SK-N-SH (cell line): ENCODE measurements around the gene CEP112. TPM values are rescaled to one million over a fixed set of nuclear protein-coding genes. Genes with fewer than 3 reads are reported as not detected.
A peak's percentile ranks its signal among the peaks of the same experiment; 100 is the strongest.

Source experiments
- CTCF ChIA-PET: fragments of 300-600, 350-600 bp; formaldehyde crosslinking; extraction: SDS; loops from one replicate; lab custom pipeline; 2021; lab: Yijun Ruan, JAX
- POLR2A ChIA-PET: fragments of 350-600 bp; sonication (Branson Sonifier 250); formaldehyde crosslinking; extraction: SDS; loops from one replicate; lab custom pipeline; 2020; ENCODE audit warnings: antibody characterized with exemption, inconsistent platforms; lab: Yijun Ruan, JAX
- DNase-seq: peaks from one replicate; pipeline ENCODE4 v3.0.0; 2012
- H2AFZ ChIP-seq: fragments of 200-600 bp; sonication (generic); 2 replicates; pipeline ENCODE4 v1.8.1; 2016; ENCODE audit warnings: antibody characterized with exemption, mild to moderate bottlenecking, low read depth
- H3F3A ChIP-seq: fragments of 200-600 bp; sonication (generic); replicated peaks from 2 replicates; pipeline ENCODE3; 2016; ENCODE audit warnings: antibody characterized with exemption, mild to moderate bottlenecking; ENCODE audit not compliant: insufficient read depth
- H3K27ac ChIP-seq, 2 experiments: fragments of 200-500 bp in 1 of 2; fragments of 200-600 bp in 1 of 2; sonication (Bioruptor generic) in 1 of 2; sonication (generic), shearing (Covaris generic) in 1 of 2; 2 replicates each; pipeline versions ENCODE4 v1.5.1 to v1.6.1; 2014 to 2016; ENCODE audit warnings: low read depth in 2 of 2, inconsistent platforms in 1 of 2, low read length in 1 of 2, mild to moderate bottlenecking in 1 of 2, mixed read lengths in 1 of 2
- H3K27me3 ChIP-seq: fragments of 200-600 bp; sonication (generic), shearing (Covaris generic); 2 replicates; pipeline ENCODE4 v1.6.1; 2016; ENCODE audit warnings: mixed run types; ENCODE audit not compliant: insufficient read depth
- H3K36me3 ChIP-seq, 2 experiments: fragments of 200-500 bp in 1 of 2; fragments of 200-600 bp in 1 of 2; sonication (Bioruptor generic) in 1 of 2; sonication (generic) in 1 of 2; replicated peaks in 1 of 2; 2 replicates each; pipeline versions ENCODE3 to v1.5.1; 2014 to 2016; ENCODE audit warnings: low read length in 1 of 2, mild to moderate bottlenecking in 1 of 2; ENCODE audit not compliant: insufficient read depth in 2 of 2, control insufficient read depth in 1 of 2
- H3K4me1 ChIP-seq, 2 experiments: fragments of 200-500 bp in 1 of 2; fragments of 200-600 bp in 1 of 2; sonication (Bioruptor generic) in 1 of 2; sonication (generic), shearing (Covaris generic) in 1 of 2; 2 replicates each; pipeline versions ENCODE4 v1.5.1 to v1.6.1; 2014 to 2016; ENCODE audit warnings: low read depth in 1 of 2, low read length in 1 of 2, mixed run types in 1 of 2; ENCODE audit not compliant: insufficient read depth in 2 of 2, control insufficient read depth in 1 of 2
- H3K4me2 ChIP-seq: fragments of 200-600 bp; sonication (generic), shearing (Covaris generic); 2 replicates; pipeline ENCODE4 v1.6.1; 2017; ENCODE audit warnings: mixed run types
- H3K4me3 ChIP-seq, 2 experiments: fragments of 200-500 bp in 1 of 2; fragments of 200-600 bp in 1 of 2; sonication (Bioruptor generic) in 1 of 2; sonication (generic), shearing (Covaris generic) in 1 of 2; 2 replicates each; pipeline versions ENCODE4 v1.5.1 to v1.8.1; 2014 to 2016; ENCODE audit warnings: low read depth in 2 of 2, inconsistent platforms in 1 of 2, low read length in 1 of 2, mild to moderate bottlenecking in 1 of 2, mixed read lengths in 1 of 2, moderate library complexity in 1 of 2
- H3K79me2 ChIP-seq: fragments of 200-600 bp; sonication (generic); 2 replicates; pipeline ENCODE4 v1.8.1; 2017; ENCODE audit warnings: mild to moderate bottlenecking; ENCODE audit not compliant: insufficient read depth
- H3K9ac ChIP-seq: fragments of 200-600 bp; sonication (generic); 2 replicates; pipeline ENCODE4 v1.6.1; 2017; ENCODE audit warnings: mixed run types
- H3K9me2 ChIP-seq: fragments of 200-600 bp; sonication (generic); 2 replicates; pipeline ENCODE4 v1.6.1; 2017; ENCODE audit warnings: mixed run types
- H3K9me3 ChIP-seq: fragments of 200-600 bp; sonication (generic); 2 replicates; pipeline ENCODE4 v1.6.1; 2017; ENCODE audit warnings: mixed run types, mild to moderate bottlenecking, moderate library complexity
- H4K20me1 ChIP-seq: fragments of 200-600 bp; sonication (generic); 2 replicates; pipeline ENCODE4 v1.6.1; 2017; ENCODE audit warnings: mild to moderate bottlenecking, mixed run types; ENCODE audit not compliant: insufficient read depth
- CHD2 ChIP-seq: fragments of 150-350 bp; IDR thresholded peaks from 2 replicates; pipeline ENCODE4 v1.6.1; 2018; ENCODE audit warnings: low read length; ENCODE audit not compliant: partially characterized antibody
- EP300 ChIP-seq, 2 experiments: IDR thresholded peaks; 2 replicates each; pipeline versions ENCODE4 v1.4.0 to v1.6.1; 2012; ENCODE audit warnings: borderline replicate concordance in 1 of 2, low read depth in 1 of 2, low read length in 1 of 2
- EZH2phosphoT487 ChIP-seq: fragments of 200-600 bp; sonication (generic); IDR thresholded peaks from 2 replicates; pipeline ENCODE4 v1.6.1; 2017; ENCODE audit warnings: low read depth, mixed run types, mild to moderate bottlenecking, antibody characterized with exemption, moderate library complexity, borderline replicate concordance
- FOSL2 ChIP-seq: IDR thresholded peaks from 2 replicates; pipeline ENCODE4 v1.4.0; 2012; ENCODE audit warnings: low read depth, mild to moderate bottlenecking, moderate library complexity, borderline replicate concordance
- FOXJ3 ChIP-seq: sonication (generic); formaldehyde crosslinking; IDR thresholded peaks from 2 replicates; pipeline ENCODE4 v1.5.1; 2020; ENCODE audit warnings: mild to moderate bottlenecking, missing genetic modification reagents
- GABPA ChIP-seq: IDR thresholded peaks from 2 replicates; pipeline ENCODE4 v1.4.0; 2012; ENCODE audit warnings: low read depth, mild to moderate bottlenecking
- GATA2 ChIP-seq: sonication (generic); formaldehyde crosslinking; IDR thresholded peaks from 2 replicates; pipeline ENCODE4 v1.5.0; 2020; ENCODE audit warnings: mild to moderate bottlenecking, missing genetic modification reagents
- MEF2A ChIP-seq: IDR thresholded peaks from 2 replicates; pipeline ENCODE4 v1.4.0; 2012; ENCODE audit warnings: low read depth, borderline replicate concordance
- MXI1 ChIP-seq: IDR thresholded peaks from 2 replicates; pipeline ENCODE4 v1.6.1; 2012; ENCODE audit warnings: mild to moderate bottlenecking, low read depth, low read length, improper control_type of control experiment
- NFIC ChIP-seq: IDR thresholded peaks from 2 replicates; pipeline ENCODE4 v1.4.0; 2012; ENCODE audit warnings: borderline replicate concordance
- NRF1 ChIP-seq: IDR thresholded peaks from 2 replicates; pipeline ENCODE4 v1.6.1; 2012; ENCODE audit warnings: low read depth, mild to moderate bottlenecking, low read length
- PBX3 ChIP-seq: IDR thresholded peaks from 2 replicates; pipeline ENCODE4; 2012
- POLR2AphosphoS5 ChIP-seq: IDR thresholded peaks from 2 replicates; pipeline ENCODE4 v1.6.1; 2012; ENCODE audit warnings: low read depth, low read length
- RAD21 ChIP-seq: IDR thresholded peaks from 2 replicates; pipeline ENCODE4 v1.6.1; 2012; ENCODE audit warnings: mild to moderate bottlenecking, low read length
- RCOR1 ChIP-seq: fragments of 150-350 bp; IDR thresholded peaks from 2 replicates; pipeline ENCODE4 v1.6.1; 2017; ENCODE audit warnings: antibody characterized with exemption, low read length
- SMC3 ChIP-seq: IDR thresholded peaks from 2 replicates; pipeline ENCODE4 v1.6.1; 2012; ENCODE audit warnings: low read depth, low read length, improper control_type of control experiment
- TAF1 ChIP-seq: IDR thresholded peaks from 2 replicates; pipeline ENCODE4 v1.6.1; 2012; ENCODE audit warnings: low read depth, mild to moderate bottlenecking, low read length, moderate library complexity, borderline replicate concordance
- TCF12 ChIP-seq: IDR thresholded peaks from 2 replicates; pipeline ENCODE4 v1.4.0; 2012
- TEAD4 ChIP-seq: IDR thresholded peaks from 2 replicates; pipeline ENCODE4 v1.4.0; 2012; ENCODE audit warnings: mild to moderate bottlenecking, borderline replicate concordance; ENCODE audit not compliant: insufficient read depth
- YY1 ChIP-seq: IDR thresholded peaks from 2 replicates; pipeline ENCODE4 v1.4.0; 2012; ENCODE audit warnings: low read depth, mild to moderate bottlenecking
- WGBS: methylation state at CpG from one replicate; pipeline ENCODE4 v1.1.6; 2017; ENCODE audit warnings: low lambda C conversion rate; 5-methylcytosine and 5-hydroxymethylcytosine counted together
- polyA plus RNA-seq, 3 experiments: library from polyadenylated mRNA; depleted of rRNA; stranded (reverse); fragments of >200 nt; gene quantifications; 2 replicates each; pipeline ENCODE4 v1.2.3, GENCODE V29; 2012
- TF ChIP-seq, protein P1 (sequence below): IDR thresholded peaks from 2 replicates; pipeline ENCODE4 v1.4.0; 2012; ENCODE audit warnings: low read depth
- TF ChIP-seq, protein P2 (sequence below): IDR thresholded peaks from 2 replicates; pipeline ENCODE4 v1.4.0; 2012; ENCODE audit warnings: low read depth, borderline replicate concordance
- TF ChIP-seq, protein P3 (sequence below): fragments of 200-600 bp; sonication (generic); IDR thresholded peaks from 2 replicates; pipeline ENCODE4 v1.6.1; 2017; ENCODE audit warnings: antibody characterized with exemption, mild to moderate bottlenecking, moderate library complexity
- TF ChIP-seq, protein P4 (sequence below): fragments of 150-350 bp; IDR thresholded peaks from 2 replicates; pipeline ENCODE4 v1.6.1; 2017; ENCODE audit warnings: antibody characterized with exemption, low read length, low read depth, borderline replicate concordance

Gene CEP112
- polyA plus RNA-seq, 1 of the 3 experiments (the other 2 are of a cell fraction), result 7.9 TPM

DNA sequence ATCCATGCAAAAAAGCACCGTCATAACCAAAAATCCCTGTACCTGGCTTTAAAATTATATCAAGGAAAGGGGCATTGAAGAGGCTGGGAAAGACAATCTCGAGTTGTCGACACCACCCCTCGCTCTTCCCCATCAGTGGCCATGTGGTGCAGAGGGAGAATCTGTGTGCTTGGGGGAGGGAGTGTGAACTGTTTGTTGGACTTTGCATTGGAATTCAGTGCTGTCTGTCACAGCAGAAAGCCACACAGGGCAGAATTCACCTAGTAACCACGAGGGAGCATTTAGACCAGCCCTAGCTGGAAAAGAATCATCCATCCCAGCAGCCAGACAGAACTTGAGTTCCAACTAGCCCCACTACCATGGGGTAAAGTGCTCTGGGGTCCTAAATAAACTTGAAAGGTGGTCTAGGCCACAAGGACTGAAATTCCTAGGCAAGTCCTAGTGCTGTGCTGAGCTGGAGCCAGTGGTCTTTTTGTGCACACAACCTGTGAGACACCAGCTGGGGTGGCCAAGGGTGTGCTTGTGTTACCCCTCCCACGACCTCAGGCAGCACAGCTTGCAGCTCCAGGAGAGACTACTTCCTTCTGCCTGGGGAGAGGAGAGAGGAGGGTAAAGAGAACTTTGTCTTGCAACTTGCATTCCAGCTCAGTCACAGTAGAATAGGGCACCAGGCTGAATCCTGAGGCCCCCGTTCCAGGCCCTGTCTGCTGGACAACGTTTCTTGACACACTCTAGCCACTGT, 11.5 kb upstream of the CEP112 start:
- Histone ChIP-seq H3K9ac (no peak overlapping the region), H4K20me1 (no peaks in the 10 kb centered on the region), H3K9me3 (no peaks in the 10 kb centered on the region), H2AFZ (no peak overlapping the region), H3K36me3 (no peaks in the 10 kb centered on the region), H3K27me3 (no peaks in the 10 kb centered on the region), H3K27ac (no peak overlapping the region), H3K9me2 (no peaks in the 10 kb centered on the region), H3K4me3 (no peak overlapping the region), H3K79me2 (no peaks in the 10 kb centered on the region)
- no peak for DNase-seq
- CTCF ChIA-PET, result interaction anchor here (1.4 to 6.1 kb wide), 3 partner anchors 7 to 471 kb away, joined by 3 to 71 read pairs (median 9); no protein-coding TSS in a partner anchor
- TF ChIP-seq MXI1 (no peak), GABPA (no peak)
- TF ChIP-seq, all 33 proteins: peak for 0
- POLR2A ChIA-PET, result no interaction called here
- 76% methylated on average over 8 of the region's 8 CpGs for WGBS
- Histone ChIP-seq H3K4me1 (peaks cover 0 to 2% of the 10 kb centered on the region in 2 experiments; a peak in 1 of 4 replicates), H3K4me2 (no peak overlapping the region), H3F3A (peaks cover 10% of the 10 kb centered on the region)

DNA sequence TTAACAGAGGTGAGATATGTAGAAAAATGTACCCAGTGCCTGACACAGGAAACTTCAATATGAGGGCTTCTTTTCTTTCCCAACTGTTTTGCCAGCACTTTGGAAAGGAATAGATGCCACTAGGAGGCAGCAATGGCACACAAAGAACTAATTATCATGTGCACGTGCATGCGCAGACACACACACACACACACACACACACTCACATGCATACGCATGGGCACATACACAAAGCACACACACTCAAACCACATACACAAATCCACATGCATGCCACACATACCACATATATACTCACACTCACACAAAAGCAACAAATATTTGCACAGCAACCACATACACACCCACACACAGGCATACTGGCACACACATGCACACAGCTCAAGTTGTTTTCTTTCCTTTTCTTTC, 8.8 kb upstream of the CEP112 start:
- Histone ChIP-seq H3K9me3 (no peaks in the 10 kb centered on the region), H3K27ac (no peak overlapping the region), H3K9me2 (no peaks in the 10 kb centered on the region), H3F3A (peaks cover 10% of the 10 kb centered on the region), H3K36me3 (no peaks in the 10 kb centered on the region), H3K9ac (no peak overlapping the region), H3K79me2 (no peaks in the 10 kb centered on the region), H2AFZ (no peak overlapping the region), H4K20me1 (no peaks in the 10 kb centered on the region), H3K27me3 (no peaks in the 10 kb centered on the region), H3K4me1 (peaks cover 0 to 2% of the 10 kb centered on the region in 2 experiments; a peak in 1 of 4 replicates), H3K4me3 (no peak overlapping the region), H3K4me2 (no peak overlapping the region)
- 1% methylated on average over 3 of the region's 3 CpGs for WGBS
- ChIA-PET CTCF (interaction anchor here (0.6 to 6.1 kb wide), 72 partner anchors 9 to 1094 kb away, joined by 3 to 71 read pairs (median 4); partner anchors contain the start of gene CEP112), POLR2A (no interaction called here)
- DNase-seq, result peak; percentile 75
- TF ChIP-seq TCF12 (no peak), EP300 (IDR thresholded peaks at IDR 0.05; ENCODE audit: borderline replicate concordance in 1 of 2, low read depth in 1 of 2, low read length in 1 of 2) (no peak), SMC3 (peak; percentile 95), RAD21 (peak; percentile 100), CHD2 (no peak), POLR2AphosphoS5 (no peak), EZH2phosphoT487 (no peak), RCOR1 (no peak), PBX3 (no peak), TEAD4 (no peak), TAF1 (no peak), MEF2A (no peak), FOSL2 (no peak), GATA2 (CRISPR knock-in tag) (peak; percentile 21; the same call in 1 of the 2 replicates), FOXJ3 (CRISPR knock-in tag) (no peak), YY1 (no peak), NRF1 (peak; percentile 73), NFIC (no peak)
- TF ChIP-seq, protein P1, sequence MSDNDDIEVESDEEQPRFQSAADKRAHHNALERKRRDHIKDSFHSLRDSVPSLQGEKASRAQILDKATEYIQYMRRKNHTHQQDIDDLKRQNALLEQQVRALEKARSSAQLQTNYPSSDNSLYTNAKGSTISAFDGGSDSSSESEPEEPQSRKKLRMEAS, result peak; percentile 94
- TF ChIP-seq, protein P2, sequence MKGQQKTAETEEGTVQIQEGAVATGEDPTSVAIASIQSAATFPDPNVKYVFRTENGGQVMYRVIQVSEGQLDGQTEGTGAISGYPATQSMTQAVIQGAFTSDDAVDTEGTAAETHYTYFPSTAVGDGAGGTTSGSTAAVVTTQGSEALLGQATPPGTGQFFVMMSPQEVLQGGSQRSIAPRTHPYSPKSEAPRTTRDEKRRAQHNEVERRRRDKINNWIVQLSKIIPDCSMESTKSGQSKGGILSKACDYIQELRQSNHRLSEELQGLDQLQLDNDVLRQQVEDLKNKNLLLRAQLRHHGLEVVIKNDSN, result peak; percentile 5; the same call in 1 of the 2 replicates
- TF ChIP-seq, protein P3, sequence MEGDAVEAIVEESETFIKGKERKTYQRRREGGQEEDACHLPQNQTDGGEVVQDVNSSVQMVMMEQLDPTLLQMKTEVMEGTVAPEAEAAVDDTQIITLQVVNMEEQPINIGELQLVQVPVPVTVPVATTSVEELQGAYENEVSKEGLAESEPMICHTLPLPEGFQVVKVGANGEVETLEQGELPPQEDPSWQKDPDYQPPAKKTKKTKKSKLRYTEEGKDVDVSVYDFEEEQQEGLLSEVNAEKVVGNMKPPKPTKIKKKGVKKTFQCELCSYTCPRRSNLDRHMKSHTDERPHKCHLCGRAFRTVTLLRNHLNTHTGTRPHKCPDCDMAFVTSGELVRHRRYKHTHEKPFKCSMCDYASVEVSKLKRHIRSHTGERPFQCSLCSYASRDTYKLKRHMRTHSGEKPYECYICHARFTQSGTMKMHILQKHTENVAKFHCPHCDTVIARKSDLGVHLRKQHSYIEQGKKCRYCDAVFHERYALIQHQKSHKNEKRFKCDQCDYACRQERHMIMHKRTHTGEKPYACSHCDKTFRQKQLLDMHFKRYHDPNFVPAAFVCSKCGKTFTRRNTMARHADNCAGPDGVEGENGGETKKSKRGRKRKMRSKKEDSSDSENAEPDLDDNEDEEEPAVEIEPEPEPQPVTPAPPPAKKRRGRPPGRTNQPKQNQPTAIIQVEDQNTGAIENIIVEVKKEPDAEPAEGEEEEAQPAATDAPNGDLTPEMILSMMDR, result peak; percentile 98
- TF ChIP-seq, protein P4, sequence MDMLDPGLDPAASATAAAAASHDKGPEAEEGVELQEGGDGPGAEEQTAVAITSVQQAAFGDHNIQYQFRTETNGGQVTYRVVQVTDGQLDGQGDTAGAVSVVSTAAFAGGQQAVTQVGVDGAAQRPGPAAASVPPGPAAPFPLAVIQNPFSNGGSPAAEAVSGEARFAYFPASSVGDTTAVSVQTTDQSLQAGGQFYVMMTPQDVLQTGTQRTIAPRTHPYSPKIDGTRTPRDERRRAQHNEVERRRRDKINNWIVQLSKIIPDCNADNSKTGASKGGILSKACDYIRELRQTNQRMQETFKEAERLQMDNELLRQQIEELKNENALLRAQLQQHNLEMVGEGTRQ, result no peak
